HG03159 (cell line): ENCODE results near the gene SEPTIN1.

Experiments
- ATAC-seq: cut with Tn5 transposase; IDR thresholded peaks from one replicate; pipeline ENCODE4 v1.9.1; 2021; ENCODE audit warnings: mild to moderate bottlenecking, moderate library complexity; ENCODE audit not compliant: unreplicated experiment

SEPTIN1 gene, protein sequence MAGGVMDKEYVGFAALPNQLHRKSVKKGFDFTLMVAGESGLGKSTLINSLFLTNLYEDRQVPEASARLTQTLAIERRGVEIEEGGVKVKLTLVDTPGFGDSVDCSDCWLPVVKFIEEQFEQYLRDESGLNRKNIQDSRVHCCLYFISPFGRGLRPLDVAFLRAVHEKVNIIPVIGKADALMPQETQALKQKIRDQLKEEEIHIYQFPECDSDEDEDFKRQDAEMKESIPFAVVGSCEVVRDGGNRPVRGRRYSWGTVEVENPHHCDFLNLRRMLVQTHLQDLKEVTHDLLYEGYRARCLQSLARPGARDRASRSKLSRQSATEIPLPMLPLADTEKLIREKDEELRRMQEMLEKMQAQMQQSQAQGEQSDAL

DNA sequence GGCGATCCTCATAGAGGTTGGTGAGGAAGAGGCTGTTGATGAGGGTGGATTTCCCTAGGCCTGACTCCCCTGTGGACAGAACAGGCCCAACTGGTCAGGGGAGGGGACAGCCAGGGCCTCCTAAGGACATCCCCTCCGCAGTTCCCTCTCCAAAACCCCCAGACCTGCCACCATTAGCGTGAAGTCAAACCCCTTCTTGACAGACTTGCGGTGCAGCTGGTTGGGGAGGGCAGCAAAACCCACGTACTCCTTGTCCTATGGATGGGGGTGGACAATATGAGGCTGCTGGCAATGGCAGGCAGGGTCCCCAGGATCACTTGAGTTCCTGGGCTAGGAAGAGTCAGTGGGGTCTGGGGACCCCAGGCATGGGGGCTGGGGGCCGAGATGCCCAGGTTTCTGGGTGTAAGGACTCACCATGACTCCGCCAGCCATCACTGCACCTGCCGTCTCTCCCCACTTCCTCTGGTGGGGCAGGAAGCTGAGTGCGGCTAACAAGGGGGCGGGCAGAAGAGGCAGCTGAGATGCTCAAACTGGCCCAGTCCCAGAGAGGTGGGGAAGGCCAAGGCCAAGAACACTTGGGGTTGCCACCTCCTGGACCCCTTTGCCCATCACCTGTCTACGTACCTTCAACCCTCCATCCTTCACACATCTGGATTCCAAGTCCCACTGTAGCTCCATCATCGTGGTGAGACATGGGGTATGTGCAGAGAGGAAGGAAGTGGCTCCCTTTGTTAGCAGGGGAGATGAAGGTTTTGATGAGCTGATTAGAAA lies at the start of gene SEPTIN1:
Gene SEPTIN1 (minus strand): TSS at position 451 of the 771 bp plus-strand sequence. CDS start 19 bp downstream, at position 432.
- peak; percentile 41 for ATAC-seq

DNA sequence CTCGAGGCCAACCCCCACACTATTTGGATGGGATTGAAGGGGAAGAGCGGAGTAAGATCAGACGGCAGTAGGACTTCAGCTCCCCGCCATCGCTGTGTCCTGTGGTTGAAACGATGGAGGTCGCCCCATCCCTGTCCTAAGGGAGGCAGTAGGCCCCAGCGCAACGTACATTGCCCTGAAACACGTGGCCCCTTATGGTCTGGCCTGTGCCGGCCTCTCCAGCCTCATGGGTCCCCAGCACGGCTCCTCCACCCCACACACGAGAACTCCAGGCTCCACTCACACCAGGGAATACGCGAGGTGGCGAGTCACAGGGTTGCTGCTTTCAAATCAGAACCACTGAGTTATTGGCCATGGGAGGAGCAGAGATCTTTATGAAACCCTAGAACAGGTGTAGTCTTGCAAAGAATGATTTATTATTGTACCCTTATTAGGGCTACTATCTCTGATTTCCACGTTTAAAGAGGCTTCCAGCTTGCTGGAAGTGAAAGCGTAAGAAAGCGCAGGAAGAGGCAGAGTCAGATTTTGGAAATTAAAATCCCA lies 48.1 kb upstream of the SEPTIN1 start:
- no peak for ATAC-seq

DNA sequence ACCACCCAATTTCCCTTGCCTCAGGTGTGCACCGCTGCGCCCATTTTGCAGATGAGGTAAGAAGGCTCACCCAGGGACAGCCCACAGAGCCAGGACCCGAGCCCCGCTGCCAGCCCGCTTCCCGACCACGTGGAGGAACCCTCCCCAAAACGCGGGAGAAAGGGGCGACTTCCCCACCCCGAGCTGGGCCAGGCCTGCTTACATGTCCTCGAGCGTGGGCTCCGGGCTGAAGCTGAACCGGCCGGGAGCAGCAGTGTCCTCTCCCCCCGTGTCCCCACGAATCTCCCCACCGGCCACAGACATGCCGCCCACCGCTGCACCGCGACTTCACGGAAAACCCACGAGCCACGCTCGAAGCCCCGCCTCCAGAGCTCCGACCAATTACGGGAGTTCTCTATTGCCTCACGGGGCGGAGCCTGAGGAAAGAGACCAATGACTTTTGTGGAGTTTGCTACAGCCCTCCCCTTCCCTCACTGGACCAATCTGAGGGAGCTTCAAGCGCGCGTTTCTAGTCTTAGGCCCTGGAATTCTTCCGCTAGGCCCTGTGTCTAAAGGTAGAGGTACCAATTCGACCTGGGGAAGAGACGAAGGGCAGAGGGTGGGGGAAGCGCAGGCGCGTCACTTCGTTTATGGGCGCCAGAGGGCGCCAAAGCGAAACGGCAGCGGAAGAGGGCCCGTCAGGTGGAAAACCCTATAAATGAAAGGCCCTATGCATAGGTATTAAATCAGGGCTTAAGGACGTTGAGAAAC lies 47.5 kb upstream of the SEPTIN1 start, which contains the start of gene DCTPP1:
Gene DCTPP1 (minus strand): TSS at position 353 of the 750 bp plus-strand sequence. CDS start 50 bp downstream, at position 303.
- ATAC-seq = peak; percentile 95

DNA sequence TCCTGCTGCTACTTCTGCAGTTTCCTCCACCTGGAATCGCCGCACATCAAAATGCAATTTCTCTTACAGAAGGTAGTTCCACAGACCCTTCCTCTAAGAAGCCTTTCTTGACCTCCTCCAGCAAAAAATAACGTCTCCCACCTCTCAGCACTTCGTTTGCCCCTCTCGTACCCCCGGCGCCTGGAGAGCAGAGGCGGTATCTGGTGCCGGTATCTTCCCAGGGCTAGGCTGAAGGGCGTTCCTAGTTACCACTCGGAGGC lies 47.0 kb upstream of the SEPTIN1 start:
- ATAC-seq = peak; percentile 27

DNA sequence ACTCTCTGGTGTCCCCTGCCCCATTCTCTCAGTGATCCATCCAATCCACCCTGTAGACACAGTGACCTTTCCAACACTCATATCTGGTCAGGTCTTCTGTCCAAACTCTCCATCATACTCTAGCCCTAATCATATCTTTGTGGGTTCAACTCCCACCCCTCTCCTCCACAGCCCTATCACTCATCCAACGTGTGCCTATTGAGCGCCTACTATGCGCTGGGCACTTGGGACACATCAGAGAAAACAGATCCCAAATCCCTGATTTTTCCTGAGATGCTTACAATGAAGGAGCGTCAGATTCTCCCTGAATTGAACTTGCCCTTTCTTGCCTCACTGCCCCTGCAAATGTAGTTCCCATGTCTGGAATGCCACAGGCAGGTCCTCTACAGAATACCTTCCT lies 45.7 kb upstream of the SEPTIN1 start:
- no peak for ATAC-seq

DNA sequence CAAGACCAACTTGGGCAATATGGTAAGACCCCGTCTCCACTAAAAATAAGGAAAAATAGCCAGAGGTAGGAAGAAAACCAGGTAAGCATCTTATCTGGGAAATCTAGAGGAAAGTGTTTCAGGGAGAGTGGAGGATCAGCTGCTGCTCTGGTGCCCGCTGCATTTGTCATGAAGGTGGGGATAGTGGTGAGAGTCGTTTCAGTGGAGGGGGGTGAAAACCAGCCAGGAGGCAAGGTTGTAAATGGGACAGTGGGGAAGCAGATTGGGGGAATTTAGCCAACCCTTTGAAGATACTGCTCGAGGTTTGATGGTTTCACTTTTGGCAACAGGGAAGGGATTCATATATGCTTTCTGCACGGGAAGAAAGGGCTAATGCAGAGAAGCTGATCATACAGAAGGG lies 38.6 kb upstream of the SEPTIN1 start:
- no peak for ATAC-seq

DNA sequence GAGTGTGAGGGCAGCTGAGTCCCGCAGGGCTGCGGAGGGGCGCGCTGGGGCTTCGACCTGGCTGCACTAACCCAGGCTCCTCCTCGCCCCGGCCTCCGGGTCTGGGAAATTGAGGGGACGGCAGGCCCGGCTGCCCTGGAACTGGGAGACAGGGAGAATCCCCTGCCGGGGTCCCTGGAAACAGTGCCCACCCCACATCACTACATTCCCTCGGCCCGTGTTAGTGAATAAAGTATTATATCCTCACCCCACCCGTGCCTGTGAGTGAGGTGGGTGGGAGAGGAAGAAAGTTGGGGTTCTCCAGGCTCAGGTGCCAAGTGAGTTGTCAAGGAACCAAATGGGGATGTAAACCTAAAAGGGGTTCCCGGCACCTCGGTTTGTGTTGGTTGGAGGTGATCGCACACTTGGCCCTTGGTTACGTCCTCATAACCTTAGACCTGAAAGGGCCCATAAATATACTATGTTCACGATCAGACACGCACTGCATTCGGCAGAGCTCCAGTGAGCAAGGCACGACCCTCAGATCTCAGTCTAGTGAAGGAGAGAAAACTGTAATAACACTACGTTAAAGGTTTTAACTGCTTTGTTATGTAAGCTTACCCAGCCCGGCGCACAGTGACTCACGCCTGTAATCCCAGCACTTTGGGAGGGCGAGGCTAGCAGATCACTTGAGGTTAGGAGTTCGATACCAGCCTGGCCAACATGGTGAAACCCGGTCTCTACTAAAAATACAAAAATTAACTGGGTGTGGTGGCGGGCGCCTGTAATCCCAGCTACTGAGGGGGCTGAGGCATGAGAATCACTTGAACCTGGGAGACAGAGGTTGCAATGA lies 36.2 kb upstream of the SEPTIN1 start:
- ATAC-seq = no peak

DNA sequence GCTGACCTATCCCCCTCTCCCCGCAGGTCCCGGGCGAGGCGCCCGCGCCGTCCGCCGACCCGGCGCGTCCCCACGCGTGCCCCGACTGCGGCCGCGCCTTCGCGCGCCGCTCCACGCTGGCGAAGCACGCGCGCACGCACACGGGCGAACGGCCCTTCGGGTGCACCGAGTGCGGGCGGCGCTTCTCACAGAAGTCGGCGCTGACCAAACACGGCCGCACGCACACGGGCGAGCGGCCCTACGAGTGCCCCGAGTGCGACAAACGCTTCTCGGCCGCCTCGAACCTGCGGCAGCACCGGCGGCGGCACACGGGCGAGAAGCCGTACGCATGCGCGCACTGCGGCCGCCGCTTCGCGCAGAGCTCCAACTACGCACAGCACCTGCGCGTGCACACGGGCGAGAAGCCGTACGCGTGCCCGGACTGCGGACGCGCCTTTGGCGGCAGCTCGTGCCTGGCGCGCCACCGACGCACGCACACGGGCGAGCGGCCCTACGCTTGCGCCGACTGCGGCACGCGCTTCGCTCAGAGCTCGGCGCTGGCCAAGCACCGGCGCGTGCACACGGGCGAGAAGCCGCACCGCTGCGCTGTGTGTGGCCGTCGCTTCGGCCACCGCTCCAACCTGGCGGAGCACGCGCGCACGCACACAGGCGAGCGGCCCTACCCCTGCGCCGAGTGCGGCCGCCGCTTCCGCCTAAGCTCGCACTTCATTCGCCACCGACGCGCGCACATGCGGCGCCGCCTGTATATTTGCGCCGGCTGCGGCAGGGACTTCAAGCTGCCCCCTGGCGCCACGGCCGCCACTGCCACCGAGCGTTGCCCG lies 35.4 kb upstream of the SEPTIN1 start:
- ATAC-seq = peak; percentile 71

DNA sequence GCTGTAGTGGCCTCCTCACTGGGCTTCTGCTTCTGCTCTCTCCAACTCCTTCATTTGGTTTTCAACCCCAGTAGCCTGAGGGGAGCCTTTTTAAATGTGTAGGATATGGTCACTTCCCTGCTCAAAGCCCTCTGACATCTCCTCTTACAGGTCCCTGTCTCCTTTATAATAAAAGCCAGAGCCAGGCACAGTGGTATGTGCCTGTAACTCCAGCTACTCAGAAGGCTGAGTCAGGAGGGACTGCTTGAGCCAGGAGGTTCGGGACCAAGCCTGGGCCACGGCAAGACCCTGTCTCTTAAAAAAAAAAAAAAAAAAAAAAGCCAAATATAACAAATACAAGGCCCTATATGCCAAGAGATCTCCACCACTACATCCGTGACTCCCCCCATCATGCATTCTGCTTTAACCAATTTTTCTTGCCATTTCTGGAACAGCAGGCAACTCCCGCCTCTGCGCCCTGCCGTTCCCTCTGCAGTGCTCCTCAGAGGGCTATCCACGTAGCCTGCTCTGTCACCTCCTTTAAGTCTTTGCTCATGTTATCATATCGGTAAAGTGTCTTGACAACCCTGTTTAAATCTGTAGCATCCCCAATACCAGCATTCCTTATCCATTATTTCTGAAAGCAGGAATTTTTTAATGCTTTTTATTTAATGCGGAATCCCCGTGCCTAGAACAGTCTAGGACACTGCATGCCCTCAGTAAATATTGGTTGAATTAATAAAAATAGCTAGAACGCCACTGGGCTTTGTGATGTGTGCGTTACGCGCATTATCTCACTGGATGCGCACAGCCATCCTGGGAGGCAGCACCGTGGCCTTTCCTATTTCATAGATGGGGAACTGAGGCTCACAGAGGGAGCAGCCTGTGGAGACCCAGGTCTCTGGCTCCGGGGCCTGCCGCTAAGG lies 34.5 kb upstream of the SEPTIN1 start:
- no peak for ATAC-seq

DNA sequence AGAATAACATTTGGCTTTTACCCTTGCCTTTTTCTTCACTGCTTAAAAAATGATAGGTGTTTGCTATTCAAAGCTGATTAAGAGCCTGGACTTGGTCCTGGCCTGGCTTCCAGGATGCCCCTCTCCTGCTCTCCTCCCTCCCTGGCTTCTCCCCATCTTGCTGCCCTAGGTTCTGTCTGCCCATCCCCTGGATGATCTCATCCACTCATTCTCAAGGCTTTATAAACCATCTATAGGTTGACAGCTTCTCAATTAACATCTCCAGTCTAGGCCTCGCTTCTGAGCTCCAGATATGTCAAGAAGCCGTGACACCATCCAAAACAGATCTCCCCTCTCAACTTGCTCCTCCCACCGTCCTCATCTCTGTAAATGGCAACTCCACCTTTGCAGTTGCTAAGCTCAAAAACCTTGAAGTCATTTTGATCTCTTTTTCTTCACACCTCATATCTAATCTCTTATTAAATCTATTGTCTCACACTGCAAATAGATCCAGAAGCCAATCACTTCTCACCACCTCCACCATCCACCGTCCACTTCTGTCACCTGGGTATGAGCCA lies 33.8 kb upstream of the SEPTIN1 start:
- ATAC-seq = no peak

DNA sequence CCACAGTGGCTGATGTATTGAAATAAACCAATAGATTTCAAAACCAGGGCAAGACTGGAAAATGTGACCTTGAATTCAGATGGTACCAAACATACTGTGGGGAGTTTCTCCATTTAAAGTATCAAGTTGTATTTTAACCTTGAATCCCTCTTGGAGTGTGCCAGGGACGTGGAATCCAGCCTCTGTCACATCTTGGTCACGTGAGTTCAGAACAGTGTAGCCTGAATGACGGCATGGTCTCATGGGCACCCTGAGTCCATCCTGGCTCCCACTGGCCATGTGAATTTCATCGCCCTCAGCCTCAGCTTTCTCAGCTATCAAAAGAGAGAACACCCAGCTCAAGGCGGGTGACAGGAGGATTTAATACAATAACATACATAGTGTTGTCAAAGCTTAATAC lies 31.8 kb upstream of the SEPTIN1 start:
- ATAC-seq = no peak

DNA sequence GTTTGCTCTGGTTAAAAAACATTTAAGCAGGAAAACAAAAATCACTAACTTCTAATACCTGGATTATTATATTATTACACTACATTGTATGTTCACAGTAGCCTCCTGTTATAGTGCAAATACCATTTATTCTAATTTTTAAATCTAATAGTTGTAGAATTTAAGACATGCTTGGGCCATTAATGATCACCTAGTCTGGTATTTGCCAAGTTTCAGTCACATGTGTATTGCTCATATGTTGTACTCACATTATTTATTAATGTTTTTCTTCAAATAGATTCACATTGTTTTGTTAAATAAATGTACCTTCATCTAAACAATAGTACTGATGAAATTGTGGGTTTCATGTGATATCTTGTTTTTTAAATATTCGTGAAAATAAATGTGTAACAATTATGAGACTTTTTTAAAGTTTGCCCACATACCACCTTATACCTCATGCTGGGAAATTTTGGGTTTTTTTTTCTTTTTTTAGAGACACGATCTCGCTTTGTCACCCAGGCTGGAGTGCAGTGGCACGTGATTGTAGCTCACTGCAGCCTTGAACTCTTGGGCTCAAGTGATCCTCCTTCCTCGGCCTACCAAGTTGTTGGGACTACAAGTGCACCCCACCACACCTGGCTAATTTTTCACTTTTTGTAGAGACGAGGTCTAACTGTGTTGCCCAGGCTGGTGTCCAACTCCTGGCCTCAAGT lies 30.9 kb upstream of the SEPTIN1 start:
- ATAC-seq = no peak

DNA sequence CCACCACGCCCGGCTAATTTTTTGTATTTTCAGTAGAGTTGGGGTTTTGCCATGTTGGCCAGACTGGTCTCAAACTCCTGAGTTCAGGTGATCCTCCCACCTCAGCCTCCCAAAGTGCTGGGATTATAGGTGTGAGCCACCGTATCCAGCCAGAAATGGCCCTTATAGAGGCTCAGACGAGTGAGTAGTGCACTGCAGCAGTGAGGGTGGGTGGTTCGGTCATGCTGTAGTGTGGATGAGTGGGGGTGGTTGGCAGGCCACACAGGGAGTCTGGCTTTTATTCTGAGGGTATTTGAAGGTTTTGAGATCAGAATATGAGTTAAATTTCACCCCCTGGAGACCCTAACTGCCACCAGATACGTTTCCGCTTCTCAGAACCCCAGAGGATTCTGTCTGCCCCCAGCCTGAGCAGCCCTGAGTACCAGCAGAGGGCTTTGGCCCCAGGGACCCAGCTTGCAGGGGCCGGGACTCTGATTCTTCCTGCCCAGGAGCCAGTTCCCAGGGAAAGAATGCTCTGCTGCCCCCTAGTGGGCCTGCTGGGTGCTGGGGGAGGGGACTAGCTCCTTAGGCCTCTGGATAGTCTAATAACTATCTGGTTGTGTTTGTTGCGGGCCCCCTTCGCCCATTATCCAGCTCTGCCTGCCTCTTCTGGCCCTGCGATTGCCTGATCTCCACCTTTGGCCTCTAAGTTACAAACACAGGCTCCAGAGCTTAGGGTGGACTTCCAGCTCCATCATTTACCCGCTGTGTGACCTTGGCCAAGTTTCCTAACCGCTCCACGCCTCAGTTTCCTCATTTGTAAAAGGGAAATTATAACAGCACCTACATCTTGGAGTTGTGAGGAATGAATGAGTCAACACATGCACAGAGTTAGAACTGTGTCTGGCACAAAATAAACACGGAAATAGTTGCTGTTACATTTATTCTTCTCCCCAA lies 27.0 kb upstream of the SEPTIN1 start:
- ATAC-seq = no peak

DNA sequence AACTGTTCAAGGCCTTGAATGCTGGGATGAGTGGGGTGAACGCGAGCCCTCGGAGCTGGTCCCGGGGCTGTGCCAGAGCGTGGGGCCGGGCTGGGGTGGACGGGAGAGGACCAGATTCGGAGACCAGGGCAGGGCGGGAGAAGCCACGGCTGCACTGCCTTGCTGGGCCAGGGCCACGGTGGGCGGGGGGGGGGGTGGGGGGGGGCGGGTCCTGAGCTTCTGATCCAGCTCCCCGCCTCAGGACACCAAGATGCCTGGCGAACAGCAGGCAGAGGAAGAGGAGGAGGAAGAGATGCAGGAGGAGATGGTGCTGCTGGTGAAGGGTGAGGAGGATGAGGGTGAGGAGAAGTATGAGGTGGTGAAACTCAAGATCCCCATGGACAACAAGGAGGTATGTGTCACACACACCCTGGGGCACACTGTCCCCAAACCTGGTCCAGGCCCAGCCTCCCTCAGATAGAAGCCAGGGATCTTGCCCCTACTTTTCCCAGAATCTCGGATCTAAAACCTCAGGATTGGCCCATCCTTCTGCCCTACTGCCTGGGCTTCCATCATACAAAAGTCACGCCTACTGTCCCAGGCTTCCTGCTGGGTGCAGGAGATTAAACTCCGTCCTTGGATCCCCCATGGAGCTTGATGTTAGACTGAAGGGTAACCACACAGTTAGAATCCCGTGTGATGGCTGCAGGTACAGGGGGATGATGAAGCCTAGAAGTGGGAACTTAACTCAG lies 25.6 kb upstream of the SEPTIN1 start:
- no peak for ATAC-seq

DNA sequence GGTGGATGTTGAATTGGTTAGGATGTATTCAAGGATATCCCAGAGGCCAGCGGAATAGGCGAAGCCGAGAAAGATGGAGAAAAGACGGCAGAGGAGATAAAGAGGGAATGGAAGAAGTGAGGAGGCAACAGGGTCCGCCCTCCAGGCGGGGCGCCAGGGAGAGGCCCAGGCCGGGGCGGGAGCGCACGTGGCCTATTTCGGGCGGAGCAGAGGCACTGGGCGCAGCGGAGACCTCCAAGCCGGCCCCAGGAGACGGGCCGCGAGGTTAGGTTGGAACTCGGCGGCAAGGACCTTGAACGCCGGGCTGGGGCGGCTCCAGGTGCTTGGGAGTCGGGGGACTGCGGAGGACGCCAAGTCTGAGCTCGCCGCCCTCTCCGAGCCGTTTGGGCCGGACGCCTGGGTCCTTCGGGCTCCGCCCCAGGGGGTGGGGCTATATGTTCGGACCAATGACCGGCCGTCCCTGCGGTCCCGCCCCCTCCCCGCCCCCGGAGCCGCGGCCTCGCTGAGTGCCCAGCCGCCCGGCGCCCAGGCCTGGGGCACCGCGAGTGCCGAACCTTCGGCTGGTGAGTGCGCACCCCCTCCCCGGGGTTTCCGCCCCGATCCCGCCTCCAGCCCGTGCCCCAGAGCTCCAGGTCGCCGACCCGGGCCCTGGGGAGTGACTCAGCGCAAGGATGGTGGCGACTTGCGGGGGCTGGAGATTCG lies 24.9 kb upstream of the SEPTIN1 start, which contains the start of gene ZNF771:
Gene ZNF771 (plus strand): TSS at position 505 of the 702 bp plus-strand sequence. CDS start 448 bp downstream, outside the sequence.
- peak; percentile 76 for ATAC-seq
